Measurements from ENCODE around the gene RNF215.
"Not testable (repeated sequence)": the region's sequence is repeated elsewhere in the genome, so short reads cannot be mapped to it uniquely, and the experiment has no call there.

The RNF215 gene

GRCh38 chr22:30348404-30348803 is 38.8 kb downstream of the RNF215 start:
- TF ChIP-seq CTCF (IDR thresholded peaks at IDR 0.05; ENCODE audit: low read depth, low read length) (no peak), MYC (IDR thresholded peaks at IDR 0.05; ENCODE audit: low read depth, low read length) (no peak), MAX (IDR thresholded peaks at IDR 0.05; ENCODE audit: low read depth, low read length) (no peak), POLR2A (IDR thresholded peaks at IDR 0.05; ENCODE audit: extremely low read depth, insufficient read length) (no peak)
- no peak for DNase-seq (ENCODE audit: low read depth)
- no peak overlapping the region for H3K4me3 ChIP-seq (ENCODE audit: low read depth, low read length)

- DNase-seq (ENCODE audit: low read depth) = no peak
- no peak overlapping the region for H3K4me3 ChIP-seq (ENCODE audit: low read depth, low read length)
- no peak for TF ChIP-seq POLR2A (IDR thresholded peaks at IDR 0.05; ENCODE audit: extremely low read depth, insufficient read length)
- no peak for TF ChIP-seq CTCF (IDR thresholded peaks at IDR 0.05; ENCODE audit: low read depth, low read length)
- no peak for TF ChIP-seq MAX (IDR thresholded peaks at IDR 0.05; ENCODE audit: low read depth, low read length)
- no peak for TF ChIP-seq MYC (IDR thresholded peaks at IDR 0.05; ENCODE audit: low read depth, low read length)
Measured at GRCh38 chr22:30347255-30347892, 39.8 kb downstream of the RNF215 start.

GRCh38 chr22:30344447-30345200 is 42.6 kb downstream of the RNF215 start:
- no peak overlapping the region for H3K4me3 ChIP-seq (ENCODE audit: low read depth, low read length)
- no peak for TF ChIP-seq CTCF (IDR thresholded peaks at IDR 0.05; ENCODE audit: low read depth, low read length)
- no peak for TF ChIP-seq POLR2A (IDR thresholded peaks at IDR 0.05; ENCODE audit: extremely low read depth, insufficient read length)
- TF ChIP-seq MAX (IDR thresholded peaks at IDR 0.05; ENCODE audit: low read depth, low read length) = no peak
- TF ChIP-seq MYC (IDR thresholded peaks at IDR 0.05; ENCODE audit: low read depth, low read length) = no peak
- DNase-seq (ENCODE audit: low read depth) = no peak

GRCh38 chr22:30340911-30341685 is 46.1 kb downstream of the RNF215 start:
- no peak overlapping the region for H3K4me3 ChIP-seq (ENCODE audit: low read depth, low read length)
- no peak for TF ChIP-seq POLR2A (IDR thresholded peaks at IDR 0.05; ENCODE audit: extremely low read depth, insufficient read length)
- no peak for TF ChIP-seq CTCF (IDR thresholded peaks at IDR 0.05; ENCODE audit: low read depth, low read length)
- DNase-seq (ENCODE audit: low read depth) = no peak

GRCh38 chr22:30338802-30339201 is 48.4 kb downstream of the RNF215 start:
- no peak for DNase-seq (ENCODE audit: low read depth)
- TF ChIP-seq MAX (IDR thresholded peaks at IDR 0.05; ENCODE audit: low read depth, low read length) (no peak), POLR2A (IDR thresholded peaks at IDR 0.05; ENCODE audit: extremely low read depth, insufficient read length) (no peak)
- no peak overlapping the region for H3K4me3 ChIP-seq (ENCODE audit: low read depth, low read length)

GRCh38 chr22:30338341-30338740 is 48.9 kb downstream of the RNF215 start:
- not testable (repeated sequence) for DNase-seq (ENCODE audit: low read depth); H3K4me3 ChIP-seq (ENCODE audit: low read depth, low read length)
